ENCODE measurements around the gene ZNHIT1.

The ZNHIT1 gene

DNA sequence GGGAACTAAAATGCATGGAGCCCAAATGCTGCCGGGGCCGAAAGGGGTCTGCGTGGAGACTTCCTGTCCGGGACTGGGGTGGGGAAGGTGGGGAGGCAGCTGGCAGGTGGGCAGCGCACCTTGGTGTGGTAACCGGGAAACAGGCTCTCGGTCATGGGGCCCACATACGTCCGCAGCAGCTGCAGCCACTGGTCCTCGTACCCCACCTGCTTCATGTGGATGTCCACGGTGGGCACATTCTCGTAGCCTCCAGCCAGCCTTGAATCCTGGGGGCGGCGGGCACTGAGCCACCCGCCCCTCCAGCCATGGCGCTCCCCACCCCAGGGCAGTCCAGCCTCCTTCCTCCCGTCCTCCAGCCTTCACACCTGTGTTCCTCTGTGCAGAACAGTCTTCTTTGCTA lies 10.5 kb upstream of the ZNHIT1 start:
- DNase-seq, result no peak

DNA sequence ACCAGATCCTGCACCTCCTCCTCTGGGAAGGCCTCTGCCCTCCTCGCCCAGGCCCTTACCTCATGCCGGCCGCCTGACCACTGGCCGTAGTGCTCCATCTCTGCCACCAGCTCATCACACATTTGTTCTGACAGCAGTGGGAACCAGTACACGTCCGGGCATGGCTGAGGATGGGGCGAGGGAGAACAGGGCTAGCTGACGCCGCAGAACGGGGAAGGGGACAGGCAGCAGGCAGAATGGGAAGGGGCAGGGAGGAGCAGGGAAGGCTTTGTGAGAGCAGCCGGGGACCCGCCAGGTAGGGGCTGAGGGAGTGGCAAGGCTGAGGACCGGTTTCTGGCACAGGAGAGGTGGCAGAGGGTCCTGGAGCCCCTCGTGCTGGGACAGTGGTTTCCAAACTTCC lies 9.2 kb upstream of the ZNHIT1 start:
- DNase-seq, result no peak
- no peak overlapping the region for H3K4me3 ChIP-seq (ENCODE audit: low read depth, low read length)
- H3K36me3 ChIP-seq, result peaks cover 40% of the 10 kb centered on the region
- no peaks in the 10 kb centered on the region for H3K9me3 ChIP-seq (ENCODE audit: severe bottlenecking)
- no peaks in the 10 kb centered on the region for H3K27me3 ChIP-seq (ENCODE audit: insufficient read depth, low read depth, severe bottlenecking)
- TF ChIP-seq, protein P1, sequence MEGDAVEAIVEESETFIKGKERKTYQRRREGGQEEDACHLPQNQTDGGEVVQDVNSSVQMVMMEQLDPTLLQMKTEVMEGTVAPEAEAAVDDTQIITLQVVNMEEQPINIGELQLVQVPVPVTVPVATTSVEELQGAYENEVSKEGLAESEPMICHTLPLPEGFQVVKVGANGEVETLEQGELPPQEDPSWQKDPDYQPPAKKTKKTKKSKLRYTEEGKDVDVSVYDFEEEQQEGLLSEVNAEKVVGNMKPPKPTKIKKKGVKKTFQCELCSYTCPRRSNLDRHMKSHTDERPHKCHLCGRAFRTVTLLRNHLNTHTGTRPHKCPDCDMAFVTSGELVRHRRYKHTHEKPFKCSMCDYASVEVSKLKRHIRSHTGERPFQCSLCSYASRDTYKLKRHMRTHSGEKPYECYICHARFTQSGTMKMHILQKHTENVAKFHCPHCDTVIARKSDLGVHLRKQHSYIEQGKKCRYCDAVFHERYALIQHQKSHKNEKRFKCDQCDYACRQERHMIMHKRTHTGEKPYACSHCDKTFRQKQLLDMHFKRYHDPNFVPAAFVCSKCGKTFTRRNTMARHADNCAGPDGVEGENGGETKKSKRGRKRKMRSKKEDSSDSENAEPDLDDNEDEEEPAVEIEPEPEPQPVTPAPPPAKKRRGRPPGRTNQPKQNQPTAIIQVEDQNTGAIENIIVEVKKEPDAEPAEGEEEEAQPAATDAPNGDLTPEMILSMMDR (IDR thresholded peaks at IDR 0.05; ENCODE audit: low read depth, low read length), result no peak
- no peak overlapping the region for H3K27ac ChIP-seq

More for the DNA sequence above, 10.5 kb upstream of the ZNHIT1 start:
- TF ChIP-seq, protein P1 (IDR thresholded peaks at IDR 0.05; ENCODE audit: low read depth, low read length), result no peak
- no peak overlapping the region for H3K4me3 ChIP-seq (ENCODE audit: low read depth, low read length)
- H3K36me3 ChIP-seq, result peaks cover 40% of the 10 kb centered on the region
- H3K9me3 ChIP-seq (ENCODE audit: severe bottlenecking), result no peaks in the 10 kb centered on the region
- peaks cover under 1% of the 10 kb centered on the region for H3K27me3 ChIP-seq (ENCODE audit: insufficient read depth, low read depth, severe bottlenecking)
- no peak overlapping the region for H3K27ac ChIP-seq

DNA sequence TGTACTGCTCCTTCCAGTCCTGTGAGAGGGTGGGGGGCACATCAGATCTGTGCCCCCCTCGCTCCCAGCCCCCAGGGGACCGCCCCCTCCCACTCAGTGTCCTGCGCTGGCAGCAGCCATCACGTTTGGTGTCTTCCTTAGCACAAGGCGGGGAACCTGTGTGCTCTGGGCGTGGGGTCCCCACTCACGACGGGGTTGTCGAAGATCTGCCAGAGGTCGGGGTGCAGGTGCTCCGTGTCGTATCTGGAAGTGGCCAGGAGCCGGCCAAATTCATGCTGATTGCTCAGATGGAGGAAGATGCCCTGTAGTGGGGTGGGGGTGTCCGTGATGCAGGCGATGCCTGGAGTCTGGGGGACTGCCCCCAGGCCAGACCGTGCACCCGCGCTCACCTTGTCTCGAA lies 7.8 kb upstream of the ZNHIT1 start:
- Histone ChIP-seq H3K4me3 (ENCODE audit: low read depth, low read length) (no peak overlapping the region), H3K27me3 (ENCODE audit: insufficient read depth, low read depth, severe bottlenecking) (no peaks in the 10 kb centered on the region), H3K9me3 (ENCODE audit: severe bottlenecking) (no peaks in the 10 kb centered on the region), H3K36me3 (peaks cover 50% of the 10 kb centered on the region), H3K27ac (no peak overlapping the region)
- TF ChIP-seq, protein P1 (IDR thresholded peaks at IDR 0.05; ENCODE audit: low read depth, low read length), result no peak
- DNase-seq, result no peak

GRCh38 chr7:101211501-101211900 lies 6.5 kb upstream of the ZNHIT1 start:
- no peak for DNase-seq
- Histone ChIP-seq H3K27me3 (ENCODE audit: insufficient read depth, low read depth, severe bottlenecking) (no peaks in the 10 kb centered on the region), H3K9me3 (ENCODE audit: severe bottlenecking) (no peaks in the 10 kb centered on the region), H3K4me3 (ENCODE audit: low read depth, low read length) (no peak overlapping the region), H3K36me3 (peaks cover 50% of the 10 kb centered on the region), H3K27ac (no peak overlapping the region)
- TF ChIP-seq, protein P1 (IDR thresholded peaks at IDR 0.05; ENCODE audit: low read depth, low read length), result no peak

DNA sequence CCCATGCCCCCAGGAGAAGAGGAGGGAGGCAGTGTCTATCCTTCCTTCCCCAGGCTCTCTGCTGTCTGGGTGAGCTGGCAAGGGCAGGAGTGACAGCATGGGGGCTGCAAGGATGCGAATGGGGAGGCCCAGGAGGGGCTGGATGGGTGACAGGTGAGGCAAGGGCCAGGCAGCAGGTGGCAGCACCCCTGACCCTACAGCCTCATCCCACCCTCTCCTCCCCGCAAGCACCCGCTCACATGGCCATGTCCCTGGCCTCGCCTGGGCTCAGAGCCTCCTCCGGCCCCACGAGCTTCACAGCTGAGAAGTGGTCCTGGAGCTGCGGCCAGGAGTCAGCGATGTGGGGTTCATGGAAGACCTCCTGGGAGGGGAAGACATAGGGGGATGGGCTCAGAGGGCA lies 6.0 kb upstream of the ZNHIT1 start:
- H3K27ac ChIP-seq, result no peak overlapping the region
- TF ChIP-seq, protein P1 (IDR thresholded peaks at IDR 0.05; ENCODE audit: low read depth, low read length), result peak; percentile 54
- H3K27me3 ChIP-seq (ENCODE audit: insufficient read depth, low read depth, severe bottlenecking), result no peaks in the 10 kb centered on the region
- H3K4me3 ChIP-seq (ENCODE audit: low read depth, low read length), result no peak overlapping the region
- no peaks in the 10 kb centered on the region for H3K9me3 ChIP-seq (ENCODE audit: severe bottlenecking)
- DNase-seq, result no peak
- peaks cover 50% of the 10 kb centered on the region for H3K36me3 ChIP-seq

All from WERI-Rb-1 (cell line).